GM12873 (cell line): ENCODE data around the gene CARD11.

Source experiments
- CTCF ChIP-seq: IDR thresholded peaks from 2 replicates; pipeline ENCODE4 v1.5.1; 2012; ENCODE audit warnings: low read depth, mild to moderate bottlenecking, moderate library complexity, low read length, control low read depth; ENCODE audit not compliant: insufficient read depth; ENCODE audit errors: missing control alignments

Gene CARD11

DNA sequence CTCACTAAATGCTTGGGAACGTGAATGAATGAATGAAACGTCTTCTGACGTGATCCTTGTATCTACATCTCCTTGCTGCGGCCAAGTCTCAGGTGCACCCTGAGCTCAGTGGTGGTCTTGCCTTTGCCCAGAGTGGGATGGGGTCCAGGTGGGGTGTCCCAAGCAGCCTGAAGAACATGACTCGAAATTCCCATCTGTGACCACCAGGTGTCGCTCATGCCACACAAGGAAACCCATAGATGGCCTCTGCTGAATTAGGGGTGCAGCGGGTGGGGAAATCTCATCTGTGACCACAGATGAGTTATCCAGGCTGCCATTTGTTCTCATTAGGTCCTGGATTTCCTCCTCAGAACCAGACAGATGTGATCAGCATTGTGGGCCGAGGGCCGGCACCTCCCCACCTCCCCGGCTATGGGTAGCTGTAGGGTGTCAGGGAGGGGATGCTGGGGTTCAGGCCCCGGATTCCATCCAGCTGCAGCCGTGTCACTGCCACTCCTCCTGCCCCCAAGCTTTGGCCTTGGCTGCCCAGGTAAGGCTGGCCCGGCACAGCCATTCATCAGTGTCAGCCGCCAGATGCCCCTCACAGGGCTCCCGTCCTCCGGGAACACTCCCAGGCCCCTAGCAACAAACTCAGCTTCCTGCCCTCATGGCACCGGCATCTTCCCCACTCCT, 178.5 kb downstream of the CARD11 start:
- TF ChIP-seq CTCF: peak; percentile 94

DNA sequence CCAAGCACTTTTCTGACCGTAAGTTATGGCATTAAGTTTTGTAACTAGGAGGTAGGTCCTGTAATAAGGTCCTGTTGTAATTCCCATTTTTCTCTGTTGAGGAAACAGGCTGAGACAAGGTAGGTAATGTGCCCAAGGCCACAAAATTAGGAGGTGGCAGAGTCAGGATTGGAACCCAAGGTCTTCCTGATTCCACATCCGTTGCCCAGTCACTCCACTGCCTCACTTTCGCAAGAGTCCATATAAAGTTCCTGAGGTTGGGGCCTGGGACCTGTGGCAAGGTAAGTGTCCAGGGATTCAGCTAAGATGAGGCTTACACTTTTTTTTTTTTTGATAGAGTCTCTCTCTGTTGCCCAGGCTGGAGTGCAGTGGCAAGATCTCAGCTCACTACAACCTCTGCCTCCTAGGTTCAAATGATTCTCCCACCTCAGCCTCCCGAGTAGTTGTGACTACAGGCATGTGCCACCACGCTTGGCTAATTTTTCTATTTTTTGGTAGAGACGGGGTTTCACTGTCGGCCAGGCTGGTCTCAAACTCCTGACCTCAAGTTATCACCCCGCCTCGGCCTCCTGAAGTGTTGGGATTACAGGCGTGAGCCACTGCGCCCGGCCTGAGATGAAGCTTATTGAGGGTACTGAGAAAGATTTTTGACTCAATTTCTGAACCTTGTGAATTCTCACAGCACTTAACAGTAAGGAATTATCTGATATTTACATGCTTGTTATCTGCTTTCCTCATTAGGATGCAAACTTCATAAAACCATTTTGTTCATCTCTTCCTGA, 179.3 kb downstream of the CARD11 start:
- TF ChIP-seq CTCF: no peak

- no peak for TF ChIP-seq CTCF
These were observed 180.1 kb downstream of the CARD11 start for GRCh38 chr7:2863461-2864066.

- TF ChIP-seq CTCF: no peak
These were observed 180.8 kb downstream of the CARD11 start for GRCh38 chr7:2862831-2863361.

GRCh38 chr7:2861509-2861908, 182.2 kb downstream of the CARD11 start:
- no peak for TF ChIP-seq CTCF

DNA sequence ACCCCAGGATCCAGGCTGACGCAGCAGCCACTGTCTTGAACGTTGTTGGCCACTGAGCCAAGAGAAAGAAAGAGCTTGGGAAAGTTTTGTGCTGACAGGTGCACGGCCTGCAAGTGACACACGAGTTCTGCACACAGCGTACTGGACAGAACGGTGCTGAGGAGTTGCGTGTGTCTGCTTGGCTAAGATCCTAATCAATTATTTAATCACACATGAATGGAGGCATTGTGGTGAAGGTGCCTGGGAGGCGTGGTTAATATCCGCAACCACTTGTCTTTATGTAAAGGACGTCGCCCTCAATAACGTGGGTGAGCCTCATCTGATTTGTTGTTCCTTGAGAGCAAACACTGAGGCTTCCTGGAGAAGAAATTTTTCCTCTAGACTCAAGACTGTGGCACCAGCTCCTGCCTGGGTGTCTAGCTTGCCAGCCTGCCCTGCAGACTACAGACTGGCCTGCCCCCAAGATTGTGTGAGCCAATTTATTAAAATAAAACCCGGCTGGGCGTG, 183.0 kb downstream of the CARD11 start:
- TF ChIP-seq CTCF: no peak

DNA sequence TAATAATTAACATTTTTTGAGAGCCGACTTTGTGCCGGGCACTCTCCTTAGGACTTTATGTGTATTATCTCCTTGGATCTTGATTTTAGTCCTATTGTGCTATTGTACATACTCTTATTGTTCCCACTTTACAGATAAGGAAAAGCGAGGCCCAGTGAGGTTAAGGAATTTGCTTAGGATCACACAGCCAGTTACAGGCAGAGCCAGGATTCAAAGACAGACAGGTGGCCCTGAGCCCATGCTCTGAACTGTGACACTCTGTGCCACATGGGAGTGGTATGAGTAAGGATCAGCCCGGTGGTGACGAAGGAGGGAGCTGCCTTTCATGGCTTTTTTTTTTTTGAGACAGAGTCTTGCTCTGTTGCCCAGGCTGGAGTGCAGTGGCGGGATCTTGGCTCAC, 183.7 kb downstream of the CARD11 start:
- TF ChIP-seq CTCF: no peak
